GM12874 (cell line): ENCODE results near the gene RAC3.
A peak's percentile ranks its signal among the peaks of the same experiment; 100 is the strongest.

Experiments used
- TF ChIP-seq, protein P1 (sequence below): IDR thresholded peaks from 2 replicates; pipeline ENCODE4 v1.5.1; 2011; ENCODE audit warnings: low read depth, mild to moderate bottlenecking, control low read depth, low read length, moderate library complexity; ENCODE audit not compliant: insufficient read depth

The RAC3 gene

GRCh38 chr17:82037092-82037888 is 5.8 kb downstream of the RAC3 start, which contains the start of gene DCXR:
TSS of gene DCXR (minus strand) at chr17:82037697. CDS start at chr17:82037682, 15 bp downstream.
- TF ChIP-seq, protein P1, sequence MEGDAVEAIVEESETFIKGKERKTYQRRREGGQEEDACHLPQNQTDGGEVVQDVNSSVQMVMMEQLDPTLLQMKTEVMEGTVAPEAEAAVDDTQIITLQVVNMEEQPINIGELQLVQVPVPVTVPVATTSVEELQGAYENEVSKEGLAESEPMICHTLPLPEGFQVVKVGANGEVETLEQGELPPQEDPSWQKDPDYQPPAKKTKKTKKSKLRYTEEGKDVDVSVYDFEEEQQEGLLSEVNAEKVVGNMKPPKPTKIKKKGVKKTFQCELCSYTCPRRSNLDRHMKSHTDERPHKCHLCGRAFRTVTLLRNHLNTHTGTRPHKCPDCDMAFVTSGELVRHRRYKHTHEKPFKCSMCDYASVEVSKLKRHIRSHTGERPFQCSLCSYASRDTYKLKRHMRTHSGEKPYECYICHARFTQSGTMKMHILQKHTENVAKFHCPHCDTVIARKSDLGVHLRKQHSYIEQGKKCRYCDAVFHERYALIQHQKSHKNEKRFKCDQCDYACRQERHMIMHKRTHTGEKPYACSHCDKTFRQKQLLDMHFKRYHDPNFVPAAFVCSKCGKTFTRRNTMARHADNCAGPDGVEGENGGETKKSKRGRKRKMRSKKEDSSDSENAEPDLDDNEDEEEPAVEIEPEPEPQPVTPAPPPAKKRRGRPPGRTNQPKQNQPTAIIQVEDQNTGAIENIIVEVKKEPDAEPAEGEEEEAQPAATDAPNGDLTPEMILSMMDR: peak; percentile 98

DNA sequence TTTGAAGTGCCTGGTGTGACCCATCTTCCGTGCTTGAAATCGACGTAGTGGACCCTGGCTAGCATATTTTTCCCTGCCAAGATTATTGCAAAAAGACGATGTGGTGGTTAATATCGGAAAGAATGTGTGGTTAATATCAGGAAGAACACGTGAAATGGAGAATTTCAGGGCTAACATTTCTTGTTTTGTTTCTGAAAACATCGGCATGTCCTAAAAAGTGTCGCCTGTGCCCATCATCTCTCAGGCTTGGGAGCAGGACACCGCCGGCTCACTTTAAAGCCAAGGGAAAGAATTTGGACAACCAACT is 6.4 kb downstream of the RAC3 start:
- TF ChIP-seq, protein P1: no peak

GRCh38 chr17:82039695-82040299 is 8.3 kb downstream of the RAC3 start:
- TF ChIP-seq, protein P1: no peak

- TF ChIP-seq, protein P1: no peak
These were observed 9.8 kb downstream of the RAC3 start for GRCh38 chr17:82041144-82041814.

DNA sequence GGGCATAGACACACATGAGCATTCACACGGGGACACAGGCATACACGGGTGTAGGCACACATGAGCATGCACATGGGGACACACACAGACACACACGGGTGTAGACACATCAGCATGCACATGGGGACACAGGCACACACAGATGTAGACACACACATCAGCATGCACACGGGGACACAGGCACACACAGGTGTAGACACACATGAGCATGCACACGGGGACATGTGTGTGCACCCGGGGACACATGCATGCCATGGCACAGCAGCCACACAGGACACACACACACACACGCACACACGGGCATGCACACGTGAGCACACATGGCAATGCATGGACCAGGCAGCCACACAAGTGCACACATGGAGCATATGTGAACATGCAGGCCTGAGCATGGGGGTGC is 11.2 kb downstream of the RAC3 start:
- TF ChIP-seq, protein P1: no peak

- TF ChIP-seq, protein P1: no peak
These were observed 12.0 kb downstream of the RAC3 start for GRCh38 chr17:82043507-82043906.

DNA sequence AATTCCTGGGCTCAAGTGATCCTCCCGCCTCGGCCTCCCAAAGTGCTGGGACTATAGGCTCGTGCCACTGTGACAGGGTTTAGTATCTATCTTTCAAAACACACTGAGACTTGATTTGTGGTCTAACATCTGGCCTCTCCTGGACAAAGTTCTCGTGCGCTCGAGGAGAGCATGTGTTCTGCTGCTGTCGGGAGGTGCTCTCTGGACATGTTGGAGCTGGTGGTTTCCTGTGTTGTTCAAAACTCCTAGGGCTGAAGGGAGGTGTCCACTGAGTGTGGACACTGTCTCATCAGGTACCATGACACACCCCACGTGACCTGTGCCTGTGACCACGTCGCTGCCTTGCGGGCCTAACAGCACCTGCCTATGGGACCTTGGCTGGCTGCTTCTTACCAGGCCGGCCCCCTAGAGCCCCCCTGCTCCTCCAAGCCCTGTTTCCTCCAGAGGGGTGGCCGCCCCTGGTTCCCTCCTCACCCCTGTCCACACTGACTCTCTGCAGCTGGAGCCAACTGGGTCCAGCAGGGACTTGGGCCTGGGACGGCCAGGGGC is 14.5 kb downstream of the RAC3 start:
- TF ChIP-seq, protein P1: no peak
